Mammary epithelial cell (primary cell): ENCODE results near the gene KLRF1.

Experiments used
- CTCF ChIP-seq, 2 donors: IDR thresholded peaks in 1 of 2; conservative IDR thresholded peaks in 1 of 2; 2 replicates each; pipeline ENCODE4 v1.5.1; 2011 to 2012; ENCODE audit warnings: inconsistent platforms in 2 of 2, low read length in 2 of 2, mild to moderate bottlenecking in 2 of 2, control low read depth in 1 of 2, low read depth in 1 of 2; ENCODE audit not compliant: insufficient read depth in 1 of 2; ENCODE audit errors: extremely low read depth in 1 of 2
- EZH2 ChIP-seq: IDR thresholded peaks from 2 replicates; pipeline ENCODE4 v1.6.1; 2012; ENCODE audit warnings: low read length, inconsistent platforms, borderline replicate concordance

GRCh38 chr12:9808504-9808903 is 18.8 kb upstream of the KLRF1 start:
- TF ChIP-seq CTCF (conservative IDR thresholded peaks at IDR 0.05 in 1 of 2, IDR thresholded peaks at IDR 0.05 in 1 of 2; ENCODE audit: extremely low read depth in 1 of 2, insufficient read depth in 1 of 2, low read depth in 1 of 2, low read length in 2 of 2) = no peak
- TF ChIP-seq EZH2 = no peak
